Measurements from ENCODE around the gene KRT82. TPM values are rescaled to one million over a fixed set of nuclear protein-coding genes. Genes with fewer than 3 reads are reported as not detected.

KRT82 gene
- total RNA-seq, 1 experiment from 2014 or later, result not detected

DNA sequence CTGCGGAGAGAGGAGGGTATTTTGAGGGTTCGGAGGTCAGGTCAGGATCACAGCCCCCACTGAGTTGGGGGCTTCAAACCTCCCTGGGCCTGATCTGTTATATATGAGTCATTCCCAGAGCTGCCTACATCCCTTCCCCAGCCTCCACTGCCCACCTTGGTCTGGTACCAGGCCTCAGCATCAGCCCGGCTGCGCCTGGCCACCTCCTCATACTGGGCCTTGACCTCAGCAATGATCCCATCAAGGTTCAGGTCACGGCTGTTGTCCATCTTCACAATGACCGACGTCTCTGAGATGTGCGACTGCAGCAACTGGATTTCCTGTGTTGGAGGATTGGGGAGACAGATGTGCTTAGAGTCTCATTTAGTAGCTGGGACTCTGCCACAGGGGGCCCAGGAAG is 24.9 kb downstream of the KRT82 start:
- H3K4me1 Mint-ChIP-seq (ENCODE audit: low read depth, unreplicated experiment), result no peaks in the 10 kb centered on the region
- CTCF ChIA-PET, result no interaction called here
- H3K36me3 ChIP-seq (ENCODE audit: control insufficient read depth, insufficient read depth, low read length), result no peaks in the 10 kb centered on the region
- POLR2A ChIA-PET, result no interaction called here
- H3K9me3 Mint-ChIP-seq (ENCODE audit: unreplicated experiment), result no peaks in the 10 kb centered on the region
- no peak for DNase-seq
- no peak for TF ChIP-seq CTCF (IDR thresholded peaks at IDR 0.05; ENCODE audit: insufficient read depth in 1 of 2, low read depth in 1 of 2, low read length in 1 of 2, severe bottlenecking in 1 of 2, unreplicated experiment in 1 of 2)
- H3K4me3 ChIP-seq (ENCODE audit: low read depth, low read length), result no peak overlapping the region
- no peaks in the 10 kb centered on the region for H3K27me3 ChIP-seq (replicated peaks; ENCODE audit: control insufficient read depth, insufficient read depth, low read length)
- intact Hi-C loops (cut with micrococcal nuclease; ENCODE audit: unreplicated experiment), result no loop called here
- no peak overlapping the region for H3K27ac Mint-ChIP-seq (ENCODE audit: unreplicated experiment)
- no peak overlapping the region for H3K4me3 Mint-ChIP-seq (ENCODE audit: unreplicated experiment)
- no peaks in the 10 kb centered on the region for H3K4me1 ChIP-seq
- no peaks in the 10 kb centered on the region for H3K9me3 ChIP-seq
- H3K36me3 Mint-ChIP-seq (ENCODE audit: insufficient read depth, unreplicated experiment), result no peaks in the 10 kb centered on the region
- no TSS peak for BruUV-seq (replicated peaks)
- peaks cover 7% of the 10 kb centered on the region for H3K27me3 Mint-ChIP-seq (ENCODE audit: insufficient read depth, unreplicated experiment)

- no TSS peak for BruUV-seq (replicated peaks)
- Mint-ChIP-seq H3K27ac (ENCODE audit: unreplicated experiment) (no peak overlapping the region), H3K4me3 (ENCODE audit: unreplicated experiment) (no peak overlapping the region), H3K27me3 (ENCODE audit: insufficient read depth, unreplicated experiment) (peaks cover 7% of the 10 kb centered on the region), H3K9me3 (ENCODE audit: unreplicated experiment) (no peaks in the 10 kb centered on the region), H3K36me3 (ENCODE audit: insufficient read depth, unreplicated experiment) (no peaks in the 10 kb centered on the region), H3K4me1 (ENCODE audit: low read depth, unreplicated experiment) (no peaks in the 10 kb centered on the region)
- peak in 1 of 2 experiments; percentile 24 for DNase-seq
- no peaks in the 10 kb centered on the region for H3K9me3 ChIP-seq
- no peak overlapping the region for H3K4me3 ChIP-seq (ENCODE audit: low read depth, low read length)
- H3K27me3 ChIP-seq (replicated peaks; ENCODE audit: control insufficient read depth, insufficient read depth, low read length), result no peaks in the 10 kb centered on the region
- intact Hi-C loops (cut with micrococcal nuclease; ENCODE audit: unreplicated experiment), result no loop called here
- peak in 1 of 2 experiments; percentile 46 for TF ChIP-seq CTCF (IDR thresholded peaks at IDR 0.05; ENCODE audit: insufficient read depth in 1 of 2, low read depth in 1 of 2, low read length in 1 of 2, severe bottlenecking in 1 of 2, unreplicated experiment in 1 of 2)
- H3K4me1 ChIP-seq, result no peaks in the 10 kb centered on the region
- CTCF ChIA-PET, result interaction anchor here (0.7 kb wide), 1 partner anchor 16 kb away, joined by 3 read pairs; no protein-coding TSS in a partner anchor
- POLR2A ChIA-PET, result no interaction called here
- no peaks in the 10 kb centered on the region for H3K36me3 ChIP-seq (ENCODE audit: control insufficient read depth, insufficient read depth, low read length)
Observed at GRCh38 chr12:52380271-52380694, 25.9 kb downstream of the KRT82 start.

- Histone ChIP-seq H3K4me3 (ENCODE audit: low read depth, low read length) (no peak overlapping the region), H3K9me3 (no peaks in the 10 kb centered on the region), H3K4me1 (no peaks in the 10 kb centered on the region), H3K36me3 (ENCODE audit: control insufficient read depth, insufficient read depth, low read length) (no peaks in the 10 kb centered on the region), H3K27me3 (replicated peaks; ENCODE audit: control insufficient read depth, insufficient read depth, low read length) (no peaks in the 10 kb centered on the region)
- Mint-ChIP-seq H3K27ac (ENCODE audit: unreplicated experiment) (no peak overlapping the region), H3K9me3 (ENCODE audit: unreplicated experiment) (no peaks in the 10 kb centered on the region), H3K4me1 (ENCODE audit: low read depth, unreplicated experiment) (no peaks in the 10 kb centered on the region), H3K36me3 (ENCODE audit: insufficient read depth, unreplicated experiment) (no peaks in the 10 kb centered on the region), H3K4me3 (ENCODE audit: unreplicated experiment) (no peak overlapping the region), H3K27me3 (ENCODE audit: insufficient read depth, unreplicated experiment) (peaks cover 7% of the 10 kb centered on the region)
- TF ChIP-seq CTCF (IDR thresholded peaks at IDR 0.05; ENCODE audit: insufficient read depth in 1 of 2, low read depth in 1 of 2, low read length in 1 of 2, severe bottlenecking in 1 of 2, unreplicated experiment in 1 of 2), result no peak
- intact Hi-C loops (cut with micrococcal nuclease; ENCODE audit: unreplicated experiment), result no loop called here
- BruUV-seq (replicated peaks), result no TSS peak
- ChIA-PET POLR2A (no interaction called here), CTCF (interaction anchor here (0.7 kb wide), 1 partner anchor 16 kb away, joined by 3 read pairs; no protein-coding TSS in a partner anchor)
- no peak for DNase-seq
Observed at GRCh38 chr12:52379536-52379935, 26.6 kb downstream of the KRT82 start.
